Measurements from ENCODE around the gene PCDHA13. TPM values are rescaled to one million over a fixed set of nuclear protein-coding genes. Genes with fewer than 3 reads are reported as not detected.

PCDHA13 gene
- total RNA-seq, 1 donor from 2014 or later = not detected

- peaks cover 54% of the 10 kb centered on the region for H3K9me3 ChIP-seq (replicated peaks)
- H3K4me3 ChIP-seq = no peak overlapping the region
- H3K4me1 ChIP-seq = no peaks in the 10 kb centered on the region
- intact Hi-C loops (cut with micrococcal nuclease) = no loop called here
- TF ChIP-seq, protein P1, sequence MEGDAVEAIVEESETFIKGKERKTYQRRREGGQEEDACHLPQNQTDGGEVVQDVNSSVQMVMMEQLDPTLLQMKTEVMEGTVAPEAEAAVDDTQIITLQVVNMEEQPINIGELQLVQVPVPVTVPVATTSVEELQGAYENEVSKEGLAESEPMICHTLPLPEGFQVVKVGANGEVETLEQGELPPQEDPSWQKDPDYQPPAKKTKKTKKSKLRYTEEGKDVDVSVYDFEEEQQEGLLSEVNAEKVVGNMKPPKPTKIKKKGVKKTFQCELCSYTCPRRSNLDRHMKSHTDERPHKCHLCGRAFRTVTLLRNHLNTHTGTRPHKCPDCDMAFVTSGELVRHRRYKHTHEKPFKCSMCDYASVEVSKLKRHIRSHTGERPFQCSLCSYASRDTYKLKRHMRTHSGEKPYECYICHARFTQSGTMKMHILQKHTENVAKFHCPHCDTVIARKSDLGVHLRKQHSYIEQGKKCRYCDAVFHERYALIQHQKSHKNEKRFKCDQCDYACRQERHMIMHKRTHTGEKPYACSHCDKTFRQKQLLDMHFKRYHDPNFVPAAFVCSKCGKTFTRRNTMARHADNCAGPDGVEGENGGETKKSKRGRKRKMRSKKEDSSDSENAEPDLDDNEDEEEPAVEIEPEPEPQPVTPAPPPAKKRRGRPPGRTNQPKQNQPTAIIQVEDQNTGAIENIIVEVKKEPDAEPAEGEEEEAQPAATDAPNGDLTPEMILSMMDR (IDR thresholded peaks at IDR 0.05; ENCODE audit: borderline replicate concordance) = no peak
- peaks cover 63% of the 10 kb centered on the region for H3K27me3 ChIP-seq (ENCODE audit: low read depth)
- no peaks in the 10 kb centered on the region for H3K36me3 ChIP-seq
- DNase-seq = no peak
- no peak overlapping the region for H3K27ac ChIP-seq (replicated peaks)
These were observed 1.4 kb downstream of the PCDHA13 start for GRCh38 chr5:140883373-140883772.

DNA sequence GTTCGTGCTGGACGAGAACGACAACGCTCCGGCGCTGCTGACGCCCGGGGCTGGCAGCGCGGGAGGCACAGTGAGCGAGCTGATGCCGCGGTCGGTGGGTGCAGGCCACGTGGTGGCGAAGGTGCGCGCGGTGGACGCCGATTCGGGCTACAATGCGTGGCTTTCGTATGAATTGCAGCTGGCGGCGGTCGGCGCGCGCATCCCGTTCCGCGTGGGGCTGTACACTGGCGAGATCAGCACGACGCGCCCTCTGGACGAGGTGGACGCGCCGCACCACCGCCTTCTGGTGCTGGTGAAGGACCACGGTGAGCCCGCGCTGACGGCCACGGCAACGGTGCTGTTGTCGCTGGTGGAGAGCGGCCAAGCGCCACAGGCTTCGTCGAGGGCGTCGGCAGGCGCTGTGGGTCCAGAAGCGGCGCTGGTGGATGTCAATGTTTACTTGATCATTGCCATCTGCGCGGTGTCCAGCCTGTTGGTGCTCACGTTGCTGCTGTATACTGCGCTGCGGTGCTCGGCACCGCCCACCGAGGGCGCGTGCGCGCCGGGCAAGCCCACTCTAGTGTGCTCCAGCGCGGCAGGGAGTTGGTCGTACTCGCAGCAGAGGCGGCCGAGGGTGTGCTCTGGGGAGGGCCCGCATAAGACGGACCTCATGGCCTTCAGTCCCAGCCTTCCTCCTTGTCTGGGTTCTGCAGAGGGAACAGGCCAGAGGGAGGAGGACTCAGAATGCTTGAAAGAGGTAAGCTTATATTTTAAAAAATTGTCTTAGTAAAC is 2.2 kb downstream of the PCDHA13 start:
- peaks cover 51% of the 10 kb centered on the region for H3K9me3 ChIP-seq (replicated peaks)
- no peak for DNase-seq
- H3K36me3 ChIP-seq = no peaks in the 10 kb centered on the region
- intact Hi-C loops (cut with micrococcal nuclease) = no loop called here
- TF ChIP-seq, protein P1 (IDR thresholded peaks at IDR 0.05; ENCODE audit: borderline replicate concordance) = no peak
- H3K4me1 ChIP-seq = no peaks in the 10 kb centered on the region
- H3K4me3 ChIP-seq = no peak overlapping the region
- peaks cover 56% of the 10 kb centered on the region for H3K27me3 ChIP-seq (ENCODE audit: low read depth)
- no peak overlapping the region for H3K27ac ChIP-seq (replicated peaks)

GRCh38 chr5:140916325-140916724 is 34.4 kb downstream of the PCDHA13 start:
- H3K27ac ChIP-seq (replicated peaks) = no peak overlapping the region
- no peak overlapping the region for H3K4me3 ChIP-seq
- H3K4me1 ChIP-seq = no peaks in the 10 kb centered on the region
- H3K36me3 ChIP-seq = no peaks in the 10 kb centered on the region
- peaks cover 57% of the 10 kb centered on the region for H3K9me3 ChIP-seq (replicated peaks)
- intact Hi-C loops (cut with micrococcal nuclease) = no loop called here
- H3K27me3 ChIP-seq (ENCODE audit: low read depth) = peaks cover 15% of the 10 kb centered on the region
- TF ChIP-seq, protein P1 (IDR thresholded peaks at IDR 0.05; ENCODE audit: borderline replicate concordance) = no peak
- DNase-seq = no peak

DNA sequence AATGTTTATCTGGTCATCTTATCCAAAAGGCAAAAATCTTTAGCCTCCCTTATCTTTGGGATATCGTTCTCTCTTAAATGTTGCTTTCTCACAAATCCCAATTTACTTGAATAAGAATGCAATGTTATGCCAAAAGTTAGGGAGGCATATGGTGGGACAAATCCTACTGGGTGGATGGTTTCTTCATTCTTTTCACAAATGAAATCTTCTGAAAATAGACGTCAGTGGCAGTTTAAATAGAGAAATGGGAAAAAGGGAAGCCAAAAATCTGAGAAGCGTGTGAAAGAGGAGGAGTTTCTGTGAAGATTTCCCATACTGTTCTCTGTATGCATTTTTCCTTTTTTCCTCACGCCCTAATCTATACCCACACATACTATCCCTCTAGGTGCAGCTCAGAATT is 41.7 kb downstream of the PCDHA13 start:
- peaks cover 19% of the 10 kb centered on the region for H3K4me1 ChIP-seq
- no peaks in the 10 kb centered on the region for H3K36me3 ChIP-seq
- no peak overlapping the region for H3K27ac ChIP-seq (replicated peaks)
- intact Hi-C loops (cut with micrococcal nuclease) = no loop called here
- peaks cover 2% of the 10 kb centered on the region for H3K9me3 ChIP-seq (replicated peaks)
- H3K4me3 ChIP-seq = no peak overlapping the region
- DNase-seq = no peak
- peaks cover 86% of the 10 kb centered on the region for H3K27me3 ChIP-seq (ENCODE audit: low read depth)
- TF ChIP-seq, protein P1 (IDR thresholded peaks at IDR 0.05; ENCODE audit: borderline replicate concordance) = no peak

DNA sequence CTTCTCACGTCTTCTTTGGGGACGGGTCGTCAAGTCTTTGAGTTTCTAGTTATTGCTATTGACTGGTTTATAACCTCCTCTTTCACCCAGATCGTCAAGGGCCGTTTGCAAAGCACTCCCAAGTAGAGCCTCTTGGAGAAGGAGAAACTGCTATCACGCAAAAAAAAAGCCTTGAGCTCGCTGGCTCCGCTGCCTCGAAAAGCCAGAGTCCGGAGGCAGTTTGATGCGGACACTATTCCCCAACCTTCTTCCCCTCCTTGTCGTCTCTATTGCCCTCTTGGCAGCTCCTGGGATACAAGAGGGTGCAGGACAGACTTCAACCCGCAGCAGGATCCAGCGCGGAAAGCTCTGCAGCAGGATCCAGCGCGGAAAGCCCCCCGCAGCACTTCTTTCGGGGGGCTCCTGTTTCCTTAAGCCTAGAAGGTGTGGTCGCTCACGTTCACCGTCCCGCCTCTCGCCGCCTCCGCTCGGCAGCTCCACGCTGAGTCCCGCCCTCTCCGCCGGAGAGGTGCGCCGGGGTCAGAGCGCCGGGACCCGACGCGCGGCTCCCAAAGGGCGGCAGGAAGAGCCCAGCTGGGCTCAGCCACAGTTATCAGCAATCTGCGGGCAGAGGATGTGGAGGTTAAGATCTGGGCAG is 44.0 kb downstream of the PCDHA13 start, which contains the start of gene PCDHAC1:
Gene PCDHAC1, plus strand, starts transcription at position 494 of the 637 bp plus-strand sequence. CDS start 594 bp downstream, outside the sequence.
- H3K4me1 ChIP-seq = peaks cover 19% of the 10 kb centered on the region
- H3K4me3 ChIP-seq = peak within 1 kb of the TSS; percentile 64
- no peak within 1 kb of the TSS for H3K27ac ChIP-seq (replicated peaks)
- TF ChIP-seq, protein P1 (IDR thresholded peaks at IDR 0.05; ENCODE audit: borderline replicate concordance) = no peak
- no peaks in the 10 kb centered on the region for H3K9me3 ChIP-seq (replicated peaks)
- peaks cover 99% of the 10 kb centered on the region for H3K27me3 ChIP-seq (ENCODE audit: low read depth)
- no peaks in the 10 kb centered on the region for H3K36me3 ChIP-seq
- intact Hi-C loops (cut with micrococcal nuclease) = no loop called here
- DNase-seq = no peak
